Measurements from ENCODE around the gene KCTD13.
"Not testable (repeated sequence)": the region's sequence is repeated elsewhere in the genome, so short reads cannot be mapped to it uniquely, and the experiment has no call there.

Gene KCTD13

GRCh38 chr16:29912087-29912486 is 13.9 kb downstream of the KCTD13 start:
- no peaks in the 10 kb centered on the region for H3K79me2 ChIP-seq (ENCODE audit: low read length)
- no peak overlapping the region for H2AFZ ChIP-seq (ENCODE audit: low read length)
- no peak overlapping the region for H3K4me3 ChIP-seq (ENCODE audit: low read length)
- no peaks in the 10 kb centered on the region for H3F3A ChIP-seq (ENCODE audit: insufficient read depth, low read length)
- no peak overlapping the region for H3K4me2 ChIP-seq (ENCODE audit: low read depth, low read length)
- no peak for DNase-seq
- H3K9me3 ChIP-seq (replicated peaks; ENCODE audit: insufficient read depth, low read length), result no peaks in the 10 kb centered on the region
- H3K9ac ChIP-seq (ENCODE audit: low read length), result no peak overlapping the region
- H3K4me1 ChIP-seq (ENCODE audit: low read length), result no peaks in the 10 kb centered on the region
- no peaks in the 10 kb centered on the region for H3K27me3 ChIP-seq (replicated peaks; ENCODE audit: insufficient read depth, low read length)
- no peak for TF ChIP-seq EZH2 (optimal IDR thresholded peaks at IDR 0.05; ENCODE audit: low read depth, low read length)
- no peak for TF ChIP-seq EZH2phosphoT487 (IDR thresholded peaks at IDR 0.05; ENCODE audit: low read length)
- no peak for TF ChIP-seq CTCF (IDR thresholded peaks at IDR 0.05; ENCODE audit: low read length)
- no peaks in the 10 kb centered on the region for H3K9me2 ChIP-seq (replicated peaks; ENCODE audit: insufficient read depth, low read length)
- H3K36me3 ChIP-seq (replicated peaks; ENCODE audit: insufficient read depth, low read length), result no peaks in the 10 kb centered on the region
- H3K27ac ChIP-seq (ENCODE audit: low read length), result no peak overlapping the region
- no peaks in the 10 kb centered on the region for H4K20me1 ChIP-seq (ENCODE audit: insufficient read depth, low read length)

GRCh38 chr16:29911676-29912010 is 14.4 kb downstream of the KCTD13 start:
- Histone ChIP-seq H3K27ac (ENCODE audit: low read length) (no peak overlapping the region), H3K9ac (ENCODE audit: low read length) (no peak overlapping the region), H3K79me2 (ENCODE audit: low read length) (no peaks in the 10 kb centered on the region), H3F3A (ENCODE audit: insufficient read depth, low read length) (no peaks in the 10 kb centered on the region), H2AFZ (ENCODE audit: low read length) (no peak overlapping the region), H3K9me3 (replicated peaks; ENCODE audit: insufficient read depth, low read length) (no peaks in the 10 kb centered on the region), H3K4me2 (ENCODE audit: low read depth, low read length) (no peak overlapping the region), H3K4me3 (ENCODE audit: low read length) (no peak overlapping the region), H4K20me1 (ENCODE audit: insufficient read depth, low read length) (no peaks in the 10 kb centered on the region), H3K27me3 (replicated peaks; ENCODE audit: insufficient read depth, low read length) (no peaks in the 10 kb centered on the region), H3K4me1 (ENCODE audit: low read length) (no peaks in the 10 kb centered on the region), H3K36me3 (replicated peaks; ENCODE audit: insufficient read depth, low read length) (no peaks in the 10 kb centered on the region), H3K9me2 (replicated peaks; ENCODE audit: insufficient read depth, low read length) (no peaks in the 10 kb centered on the region)
- no peak for DNase-seq
- TF ChIP-seq EZH2 (optimal IDR thresholded peaks at IDR 0.05; ENCODE audit: low read depth, low read length), result no peak
- no peak for TF ChIP-seq EZH2phosphoT487 (IDR thresholded peaks at IDR 0.05; ENCODE audit: low read length)
- no peak for TF ChIP-seq CTCF (IDR thresholded peaks at IDR 0.05; ENCODE audit: low read length)

- Histone ChIP-seq H3K9ac (ENCODE audit: low read length) (no peak overlapping the region), H3K9me3 (replicated peaks; ENCODE audit: insufficient read depth, low read length) (no peaks in the 10 kb centered on the region), H4K20me1 (ENCODE audit: insufficient read depth, low read length) (no peaks in the 10 kb centered on the region), H3K27ac (ENCODE audit: low read length) (no peak overlapping the region), H3K4me3 (ENCODE audit: low read length) (no peak overlapping the region), H3F3A (ENCODE audit: insufficient read depth, low read length) (no peaks in the 10 kb centered on the region), H3K79me2 (ENCODE audit: low read length) (no peaks in the 10 kb centered on the region), H2AFZ (ENCODE audit: low read length) (no peak overlapping the region), H3K4me2 (ENCODE audit: low read depth, low read length) (no peak overlapping the region), H3K36me3 (replicated peaks; ENCODE audit: insufficient read depth, low read length) (no peaks in the 10 kb centered on the region), H3K9me2 (replicated peaks; ENCODE audit: insufficient read depth, low read length) (no peaks in the 10 kb centered on the region), H3K4me1 (ENCODE audit: low read length) (no peaks in the 10 kb centered on the region), H3K27me3 (replicated peaks; ENCODE audit: insufficient read depth, low read length) (no peaks in the 10 kb centered on the region)
- TF ChIP-seq CTCF (IDR thresholded peaks at IDR 0.05; ENCODE audit: low read length), result no peak
- no peak for TF ChIP-seq EZH2 (optimal IDR thresholded peaks at IDR 0.05; ENCODE audit: low read depth, low read length)
- TF ChIP-seq EZH2phosphoT487 (IDR thresholded peaks at IDR 0.05; ENCODE audit: low read length), result no peak
- no peak for DNase-seq
Measured at GRCh38 chr16:29910819-29911675, 15.0 kb downstream of the KCTD13 start.

GRCh38 chr16:29909851-29910250 is 16.2 kb downstream of the KCTD13 start:
- not testable (repeated sequence) for H3K9ac ChIP-seq (ENCODE audit: low read length); H2AFZ ChIP-seq (ENCODE audit: low read length); H3K9me3 ChIP-seq (replicated peaks; ENCODE audit: insufficient read depth, low read length); H3K79me2 ChIP-seq (ENCODE audit: low read length); H3K27ac ChIP-seq (ENCODE audit: low read length); H3K4me3 ChIP-seq (ENCODE audit: low read length); H3K27me3 ChIP-seq (replicated peaks; ENCODE audit: insufficient read depth, low read length); H3F3A ChIP-seq (ENCODE audit: insufficient read depth, low read length); H4K20me1 ChIP-seq (ENCODE audit: insufficient read depth, low read length); H3K4me2 ChIP-seq (ENCODE audit: low read depth, low read length); H3K9me2 ChIP-seq (replicated peaks; ENCODE audit: insufficient read depth, low read length); H3K36me3 ChIP-seq (replicated peaks; ENCODE audit: insufficient read depth, low read length); DNase-seq; H3K4me1 ChIP-seq (ENCODE audit: low read length)

All from MM.1S (cell line).